ENCODE data around the gene FILIP1L. TPM values are rescaled to one million over a fixed set of nuclear protein-coding genes. Genes with fewer than 3 reads are reported as not detected.

FILIP1L gene
- total RNA-seq, 4 donors from 2014 or later, result 4.4 to 17.7 (median 13.2) TPM

DNA sequence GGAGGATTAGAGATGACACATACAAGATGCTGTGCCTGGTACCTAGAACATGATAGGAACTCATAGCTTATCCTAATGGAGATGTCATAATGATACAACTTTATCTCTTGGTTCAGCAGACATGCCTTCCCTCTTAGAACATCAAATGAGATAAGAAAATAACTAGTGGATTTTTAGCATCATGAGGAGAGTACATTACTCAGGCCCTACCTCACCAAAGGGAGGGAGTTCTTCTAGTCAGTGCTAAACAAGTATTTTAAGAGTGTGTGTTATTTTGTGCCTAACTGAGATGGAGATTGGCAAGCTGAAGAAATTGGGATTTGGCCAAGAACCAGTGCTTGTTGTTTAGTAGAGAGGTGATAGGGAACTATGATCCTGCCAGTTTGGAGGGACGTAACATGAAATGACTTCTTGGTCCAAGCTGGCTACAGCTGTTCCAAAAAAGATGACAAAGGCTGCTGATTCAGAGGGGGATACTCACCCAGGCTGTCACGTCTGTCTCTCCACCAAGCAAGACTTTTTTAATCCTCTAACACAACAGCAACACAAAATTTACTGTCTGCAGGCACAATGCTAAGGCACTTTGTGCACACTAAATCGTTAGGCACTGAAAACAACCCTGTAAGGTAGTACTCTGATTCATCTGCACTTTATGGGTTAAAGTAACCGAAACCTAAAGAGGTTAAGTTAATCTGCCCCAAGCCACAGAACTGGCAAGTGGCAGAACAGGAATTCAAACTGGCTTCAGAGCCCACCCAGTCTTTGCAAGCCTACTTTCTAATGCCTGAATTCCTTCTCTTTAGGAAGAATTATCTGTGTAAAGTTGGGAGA lies 170.2 kb downstream of the FILIP1L start:
- H3K36me3 ChIP-seq, result no peaks in the 10 kb centered on the region
- DNase-seq, result no peak
- intact Hi-C loops (cut with DNase I), result no loop called here
- H3K9me3 ChIP-seq, result no peaks in the 10 kb centered on the region
- TF ChIP-seq, protein P1, sequence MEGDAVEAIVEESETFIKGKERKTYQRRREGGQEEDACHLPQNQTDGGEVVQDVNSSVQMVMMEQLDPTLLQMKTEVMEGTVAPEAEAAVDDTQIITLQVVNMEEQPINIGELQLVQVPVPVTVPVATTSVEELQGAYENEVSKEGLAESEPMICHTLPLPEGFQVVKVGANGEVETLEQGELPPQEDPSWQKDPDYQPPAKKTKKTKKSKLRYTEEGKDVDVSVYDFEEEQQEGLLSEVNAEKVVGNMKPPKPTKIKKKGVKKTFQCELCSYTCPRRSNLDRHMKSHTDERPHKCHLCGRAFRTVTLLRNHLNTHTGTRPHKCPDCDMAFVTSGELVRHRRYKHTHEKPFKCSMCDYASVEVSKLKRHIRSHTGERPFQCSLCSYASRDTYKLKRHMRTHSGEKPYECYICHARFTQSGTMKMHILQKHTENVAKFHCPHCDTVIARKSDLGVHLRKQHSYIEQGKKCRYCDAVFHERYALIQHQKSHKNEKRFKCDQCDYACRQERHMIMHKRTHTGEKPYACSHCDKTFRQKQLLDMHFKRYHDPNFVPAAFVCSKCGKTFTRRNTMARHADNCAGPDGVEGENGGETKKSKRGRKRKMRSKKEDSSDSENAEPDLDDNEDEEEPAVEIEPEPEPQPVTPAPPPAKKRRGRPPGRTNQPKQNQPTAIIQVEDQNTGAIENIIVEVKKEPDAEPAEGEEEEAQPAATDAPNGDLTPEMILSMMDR (IDR thresholded peaks at IDR 0.05), result no peak
- no peak for TF ChIP-seq POLR2A (IDR thresholded peaks at IDR 0.05)
- WGBS, 2 donors, result 66 to 75% methylated on average over 4 of the region's 4 CpGs
- no peak overlapping the region for H3K4me3 ChIP-seq (replicated peaks in 1 of 3)
- H3K27me3 ChIP-seq, result no peaks in the 10 kb centered on the region
- peaks cover 0 to 11% of the 10 kb centered on the region in 2 donors for H3K4me1 ChIP-seq
- no peak overlapping the region for H3K27ac ChIP-seq

- 90 to 93% methylated on average over 1 of the region's 1 CpG for WGBS, 2 donors
- H3K4me1 ChIP-seq, result peaks cover 0 to 11% of the 10 kb centered on the region in 2 donors
- no peak for DNase-seq
- no peaks in the 10 kb centered on the region for H3K9me3 ChIP-seq
- H3K4me3 ChIP-seq (replicated peaks in 1 of 3), result no peak overlapping the region
- no peaks in the 10 kb centered on the region for H3K36me3 ChIP-seq
- H3K27ac ChIP-seq, result no peak overlapping the region
- H3K27me3 ChIP-seq, result no peaks in the 10 kb centered on the region
- no peak for TF ChIP-seq POLR2A (IDR thresholded peaks at IDR 0.05)
- TF ChIP-seq, protein P1 (IDR thresholded peaks at IDR 0.05), result no peak
- intact Hi-C loops (cut with DNase I), result no loop called here
Observed at GRCh38 chr3:99941211-99941610, 173.1 kb downstream of the FILIP1L start.

DNA sequence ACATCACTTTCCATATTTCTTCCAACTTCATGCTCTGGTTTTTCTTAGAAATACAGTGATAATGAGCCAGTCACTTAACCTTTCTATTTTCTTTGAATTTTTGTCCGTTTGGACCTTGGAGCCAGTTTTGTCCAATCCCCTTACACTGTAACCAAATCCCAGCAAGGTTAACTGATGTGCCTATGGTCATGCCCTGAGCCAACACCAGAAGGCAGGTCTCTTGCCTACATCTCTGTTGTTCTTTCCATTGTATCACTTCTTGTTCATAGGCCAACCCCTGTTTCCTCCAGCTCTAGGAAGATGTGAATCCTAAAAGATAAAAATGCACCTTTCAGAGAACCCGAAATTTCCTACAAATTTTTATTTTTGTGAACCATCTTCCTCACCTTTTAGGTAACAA lies 174.0 kb downstream of the FILIP1L start:
- no peak for DNase-seq
- no peaks in the 10 kb centered on the region for H3K9me3 ChIP-seq
- 79 to 87% methylated on average over 2 of the region's 2 CpGs for WGBS, 2 donors
- no peak for TF ChIP-seq POLR2A (IDR thresholded peaks at IDR 0.05)
- TF ChIP-seq, protein P1 (IDR thresholded peaks at IDR 0.05), result no peak
- no peak overlapping the region for H3K27ac ChIP-seq
- H3K36me3 ChIP-seq, result no peaks in the 10 kb centered on the region
- no peaks in the 10 kb centered on the region for H3K27me3 ChIP-seq
- H3K4me1 ChIP-seq, result peaks cover 0 to 5% of the 10 kb centered on the region in 2 donors
- intact Hi-C loops (cut with DNase I), result no loop called here
- no peak overlapping the region for H3K4me3 ChIP-seq (replicated peaks in 1 of 3)

GRCh38 chr3:99939876-99940275 lies 174.4 kb downstream of the FILIP1L start:
- DNase-seq, result no peak
- Histone ChIP-seq H3K27ac (no peak overlapping the region), H3K36me3 (no peaks in the 10 kb centered on the region), H3K4me3 (replicated peaks in 1 of 3) (no peak overlapping the region), H3K9me3 (no peaks in the 10 kb centered on the region), H3K27me3 (no peaks in the 10 kb centered on the region), H3K4me1 (peaks cover 0 to under 1% of the 10 kb centered on the region in 2 donors)
- WGBS, 2 donors, result 59 to 65% methylated on average over 1 of the region's 1 CpG
- intact Hi-C loops (cut with DNase I), result no loop called here
- TF ChIP-seq, protein P1 (IDR thresholded peaks at IDR 0.05), result no peak
- no peak for TF ChIP-seq POLR2A (IDR thresholded peaks at IDR 0.05)

DNA sequence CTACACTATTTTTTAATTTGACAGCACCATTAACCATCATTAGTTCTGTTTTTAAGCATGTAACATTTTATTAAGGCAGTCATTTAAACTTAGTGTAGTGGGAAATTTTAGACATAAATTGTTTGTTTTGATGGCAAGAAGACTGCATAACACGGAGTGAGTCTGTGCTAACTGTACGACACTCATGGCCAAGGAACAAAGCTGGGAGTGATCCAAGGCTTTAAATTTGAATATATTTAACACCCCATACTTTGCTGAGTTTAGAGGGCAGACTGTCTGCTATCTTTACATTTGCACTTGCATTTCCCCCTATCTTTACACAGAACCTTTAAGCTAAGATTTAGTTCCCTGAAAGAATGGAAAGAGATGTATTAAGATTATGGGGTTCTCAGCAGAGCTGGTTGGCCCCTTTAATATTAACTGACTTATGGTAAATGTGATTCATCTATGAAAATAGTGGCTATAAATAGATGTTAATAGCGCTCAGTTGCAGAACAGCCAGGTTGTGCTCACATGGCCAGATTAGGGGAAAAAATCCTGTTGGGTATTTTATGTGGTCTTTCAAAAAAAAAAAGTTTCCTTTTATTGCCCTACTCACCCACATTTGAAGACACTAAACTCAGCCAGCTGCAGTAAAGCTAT lies 175.9 kb downstream of the FILIP1L start:
- no peaks in the 10 kb centered on the region for H3K36me3 ChIP-seq
- no peaks in the 10 kb centered on the region for H3K9me3 ChIP-seq
- no peak for TF ChIP-seq POLR2A (IDR thresholded peaks at IDR 0.05)
- H3K4me1 ChIP-seq, result no peaks in the 10 kb centered on the region
- intact Hi-C loops (cut with DNase I), result no loop called here
- WGBS, 2 donors, result 75 to 84% methylated on average over 3 of the region's 3 CpGs
- DNase-seq, result no peak
- no peaks in the 10 kb centered on the region for H3K27me3 ChIP-seq
- H3K4me3 ChIP-seq (replicated peaks in 1 of 3), result no peak overlapping the region
- no peak overlapping the region for H3K27ac ChIP-seq

Measured in thyroid gland (tissue), 4 donors.